Transverse colon (tissue), 4 donors: Measurements from ENCODE around the gene AGO3.
"Not testable (repeated sequence)": the region's sequence is repeated elsewhere in the genome, so short reads cannot be mapped to it uniquely, and the experiment has no call there.

Source experiments
- CTCF ChIP-seq, 5 experiments: fragments of 200-600 bp in 3 of 5; fragments of 450-650 bp in 2 of 5; sonication (generic) in 3 of 5; IDR thresholded peaks; 1 replicate in 2 of 5; 2 replicates in 3 of 5; pipeline ENCODE4 v1.5.1; 2016 to 2017; ENCODE audit warnings: antibody characterized with exemption in 5 of 5, inconsistent platforms in 3 of 5, mild to moderate bottlenecking in 2 of 5, moderate library complexity in 1 of 5
- POLR2A ChIP-seq: fragments of 450-650 bp; IDR thresholded peaks from one replicate; pipeline ENCODE4 v1.6.1; 2016; ENCODE audit warnings: antibody characterized with exemption, mild to moderate bottlenecking, moderate library complexity
- POLR2AphosphoS5 ChIP-seq, 3 donors: sonication (generic); formaldehyde crosslinking; IDR thresholded peaks; one replicate each; pipeline ENCODE4 v1.6.1; 2016; ENCODE audit warnings: antibody characterized with exemption in 3 of 3

DNA sequence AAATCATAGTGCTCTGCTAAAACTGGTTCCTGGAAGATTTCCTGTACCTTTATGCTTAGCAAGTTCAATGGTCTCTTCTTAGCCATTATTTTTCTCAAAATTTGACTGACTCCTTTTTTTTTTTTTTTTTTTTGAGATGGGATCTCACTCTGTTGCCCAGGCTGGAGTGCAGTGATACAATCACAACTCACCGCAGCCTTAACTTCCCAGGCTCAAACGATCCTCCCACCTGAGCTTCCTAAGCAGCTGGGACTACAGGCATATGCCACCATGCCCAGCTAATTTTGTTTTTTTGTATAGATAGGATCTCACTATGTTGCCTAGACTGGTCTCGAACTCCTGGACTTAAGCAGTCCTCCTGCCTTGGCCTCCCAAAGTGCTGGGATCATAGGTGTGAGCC lies 93.1 kb downstream of the AGO3 start:
- not testable (repeated sequence) for TF ChIP-seq POLR2A; CTCF (IDR thresholded peaks at IDR 0.05); POLR2AphosphoS5 (IDR thresholded peaks at IDR 0.05)
